ENCODE measurements around the gene CLMP. TPM values are rescaled to one million over a fixed set of nuclear protein-coding genes. Genes with fewer than 3 reads are reported as not detected.
A peak's percentile ranks its signal among the peaks of the same experiment; 100 is the strongest.

CLMP gene
- total and polyA plus RNA-seq, 9 of the 15 experiments (the other 6 are each of a cell fraction or from before 2014, with no cell fraction given) = 0.02 to 0.15 (median 0.03) TPM; not detected in 6

DNA sequence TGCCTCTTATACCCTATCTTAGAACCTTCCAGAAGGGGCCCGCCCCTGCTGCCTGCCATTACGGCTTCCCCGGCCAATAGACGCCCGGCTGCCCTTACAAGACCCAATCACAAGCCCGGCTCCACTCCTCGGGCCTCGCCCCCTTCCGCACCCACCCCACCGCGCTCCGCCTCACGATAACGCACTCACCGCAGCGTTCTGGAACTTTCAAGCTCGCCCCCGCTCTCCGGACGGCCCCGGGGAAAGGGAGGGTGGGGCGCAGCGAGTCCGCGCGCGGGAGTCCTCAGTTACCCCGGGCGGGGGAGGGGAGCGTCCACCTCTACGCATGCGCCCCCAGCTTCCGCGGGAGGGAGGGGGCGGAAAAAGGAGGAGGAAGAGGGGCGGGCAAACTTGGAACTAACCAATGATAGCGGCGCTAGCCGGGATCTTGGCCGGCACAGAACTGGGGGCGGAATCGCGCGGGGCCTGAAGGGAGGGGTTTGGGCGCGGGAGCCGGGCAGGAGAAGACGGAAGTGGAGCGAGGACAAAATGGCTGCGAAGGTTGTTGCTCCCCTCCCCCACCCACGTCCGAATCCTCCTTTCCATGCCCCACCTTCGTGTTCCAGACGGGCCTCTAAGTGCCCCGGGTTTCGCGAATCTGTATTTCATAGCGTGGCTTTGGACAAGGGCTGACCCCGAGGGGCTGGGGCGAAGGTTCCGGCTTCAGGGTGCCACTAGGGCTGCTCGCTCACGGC is 132.7 kb downstream of the CLMP start (continued):
- TF ChIP-seq HMG20B (CRISPR knock-in tag; IDR thresholded peaks at IDR 0.05) (no peak), SNAPC5 (CRISPR knock-in tag; IDR thresholded peaks at IDR 0.05) (no peak), LEF1 (IDR thresholded peaks at IDR 0.05) (peak; percentile 27; the same call in 1 of the 2 replicates), MCM5 (IDR thresholded peaks at IDR 0.05; ENCODE audit: low read depth) (no peak), ZFPM2 (CRISPR knock-in tag; IDR thresholded peaks at IDR 0.05) (no peak), CHAMP1 (IDR thresholded peaks at IDR 0.05) (no peak), CBX3 (IDR thresholded peaks at IDR 0.05; ENCODE audit: borderline replicate concordance in 1 of 2, low read length in 2 of 2) (0 out of 3 replicates have a peak, but pooled peaks of 1 of the 2 experiments have one; percentile 20), ATF2 (CRISPR knock-in tag; IDR thresholded peaks at IDR 0.05) (no peak), ZFP30 (CRISPR knock-in tag; IDR thresholded peaks at IDR 0.05; ENCODE audit: borderline replicate concordance) (no peak), ZBED1 (IDR thresholded peaks at IDR 0.05) (no peak), TEAD4 (IDR thresholded peaks at IDR 0.05; ENCODE audit: low read length) (peak; percentile 31; the same call in 1 of the 2 replicates), TEAD4 (CRISPR knock-in tag; IDR thresholded peaks at IDR 0.05; ENCODE audit: borderline replicate concordance) (no peak), ETS2 (tag; IDR thresholded peaks at IDR 0.05; ENCODE audit: borderline replicate concordance, poor library complexity, severe bottlenecking) (no peak), KAT8 (IDR thresholded peaks at IDR 0.05; ENCODE audit: low read depth) (no peak), NCOA1 (IDR thresholded peaks at IDR 0.05; ENCODE audit: low read depth) (peak; percentile 58), SMARCA4 (IDR thresholded peaks at IDR 0.05) (0 out of 2 replicates have a peak, but pooled peaks have one; percentile 16), RREB1 (CRISPR knock-in tag; IDR thresholded peaks at IDR 0.05) (no peak), ATF7 (IDR thresholded peaks at IDR 0.05) (peak; percentile 64)

Measured in K562 (cell line).